ENCODE results near the gene CRY2.

Gene CRY2

DNA sequence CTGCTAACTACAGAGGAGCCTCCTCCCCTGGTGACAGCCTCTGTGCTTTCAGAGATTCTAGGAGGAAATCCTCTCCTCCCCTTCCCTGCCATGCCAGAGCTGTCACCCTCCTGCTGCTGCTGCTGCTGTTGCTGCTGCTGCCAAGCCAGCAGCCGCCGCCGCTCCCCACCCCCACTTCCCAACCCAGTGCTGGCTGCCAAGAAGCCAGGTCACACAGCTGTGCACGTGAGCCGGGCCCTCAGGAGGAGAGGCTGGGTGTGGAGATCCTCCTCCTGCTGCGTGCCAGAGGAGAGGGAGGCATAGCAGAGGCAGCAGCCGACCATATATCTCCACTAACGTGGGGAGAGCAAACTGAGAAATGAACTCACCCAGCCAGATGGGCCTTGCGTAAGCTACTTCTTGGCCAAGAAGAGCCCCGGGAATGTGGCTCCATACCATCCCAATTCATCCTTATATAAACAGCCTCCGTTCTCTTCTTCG, 12.4 kb downstream of the CRY2 start:
- Histone ChIP-seq H3K9me3 (no peaks in the 10 kb centered on the region), H3K27ac (no peak overlapping the region), H3K27me3 (no peaks in the 10 kb centered on the region), H3K4me3 (ENCODE audit: low read depth in 1 of 2, low read length in 1 of 2) (no peak overlapping the region), H3K4me1 (ENCODE audit: control insufficient read depth in 1 of 2, insufficient read depth in 1 of 2, low read depth in 1 of 2, low read length in 1 of 2) (peaks cover 0 to 2% of the 10 kb centered on the region in 2 experiments), H3K36me3 (peaks cover 90% of the 10 kb centered on the region)
- TF ChIP-seq, protein P1, sequence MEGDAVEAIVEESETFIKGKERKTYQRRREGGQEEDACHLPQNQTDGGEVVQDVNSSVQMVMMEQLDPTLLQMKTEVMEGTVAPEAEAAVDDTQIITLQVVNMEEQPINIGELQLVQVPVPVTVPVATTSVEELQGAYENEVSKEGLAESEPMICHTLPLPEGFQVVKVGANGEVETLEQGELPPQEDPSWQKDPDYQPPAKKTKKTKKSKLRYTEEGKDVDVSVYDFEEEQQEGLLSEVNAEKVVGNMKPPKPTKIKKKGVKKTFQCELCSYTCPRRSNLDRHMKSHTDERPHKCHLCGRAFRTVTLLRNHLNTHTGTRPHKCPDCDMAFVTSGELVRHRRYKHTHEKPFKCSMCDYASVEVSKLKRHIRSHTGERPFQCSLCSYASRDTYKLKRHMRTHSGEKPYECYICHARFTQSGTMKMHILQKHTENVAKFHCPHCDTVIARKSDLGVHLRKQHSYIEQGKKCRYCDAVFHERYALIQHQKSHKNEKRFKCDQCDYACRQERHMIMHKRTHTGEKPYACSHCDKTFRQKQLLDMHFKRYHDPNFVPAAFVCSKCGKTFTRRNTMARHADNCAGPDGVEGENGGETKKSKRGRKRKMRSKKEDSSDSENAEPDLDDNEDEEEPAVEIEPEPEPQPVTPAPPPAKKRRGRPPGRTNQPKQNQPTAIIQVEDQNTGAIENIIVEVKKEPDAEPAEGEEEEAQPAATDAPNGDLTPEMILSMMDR (IDR thresholded peaks at IDR 0.05), result no peak

DNA sequence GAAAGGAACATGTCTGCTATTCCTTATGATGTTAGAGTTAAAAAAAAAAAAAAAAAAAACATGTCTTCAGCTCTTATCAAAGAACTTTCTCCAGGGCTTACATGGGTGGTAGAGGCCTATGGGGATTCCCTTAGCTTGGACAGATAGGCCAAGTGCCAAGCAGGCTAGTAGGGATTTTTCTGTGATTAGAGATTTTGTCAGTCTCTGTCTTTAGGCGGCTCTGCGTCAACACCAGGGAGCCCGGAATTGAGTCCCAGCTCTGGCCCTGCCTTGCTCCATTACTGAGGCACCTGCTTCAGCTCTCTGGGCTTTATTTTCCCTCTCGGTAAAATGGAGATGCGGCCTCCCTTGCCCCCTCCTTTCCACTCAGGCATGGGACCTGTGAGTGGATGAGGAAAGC, 13.1 kb downstream of the CRY2 start:
- Histone ChIP-seq H3K36me3 (peaks cover 93% of the 10 kb centered on the region), H3K4me3 (ENCODE audit: low read depth in 1 of 2, low read length in 1 of 2) (no peak overlapping the region), H3K27me3 (no peaks in the 10 kb centered on the region), H3K4me1 (ENCODE audit: control insufficient read depth in 1 of 2, insufficient read depth in 1 of 2, low read depth in 1 of 2, low read length in 1 of 2) (peaks cover 0 to 2% of the 10 kb centered on the region in 2 experiments), H3K9me3 (no peaks in the 10 kb centered on the region), H3K27ac (no peak overlapping the region)
- TF ChIP-seq, protein P1 (IDR thresholded peaks at IDR 0.05), result no peak

DNA sequence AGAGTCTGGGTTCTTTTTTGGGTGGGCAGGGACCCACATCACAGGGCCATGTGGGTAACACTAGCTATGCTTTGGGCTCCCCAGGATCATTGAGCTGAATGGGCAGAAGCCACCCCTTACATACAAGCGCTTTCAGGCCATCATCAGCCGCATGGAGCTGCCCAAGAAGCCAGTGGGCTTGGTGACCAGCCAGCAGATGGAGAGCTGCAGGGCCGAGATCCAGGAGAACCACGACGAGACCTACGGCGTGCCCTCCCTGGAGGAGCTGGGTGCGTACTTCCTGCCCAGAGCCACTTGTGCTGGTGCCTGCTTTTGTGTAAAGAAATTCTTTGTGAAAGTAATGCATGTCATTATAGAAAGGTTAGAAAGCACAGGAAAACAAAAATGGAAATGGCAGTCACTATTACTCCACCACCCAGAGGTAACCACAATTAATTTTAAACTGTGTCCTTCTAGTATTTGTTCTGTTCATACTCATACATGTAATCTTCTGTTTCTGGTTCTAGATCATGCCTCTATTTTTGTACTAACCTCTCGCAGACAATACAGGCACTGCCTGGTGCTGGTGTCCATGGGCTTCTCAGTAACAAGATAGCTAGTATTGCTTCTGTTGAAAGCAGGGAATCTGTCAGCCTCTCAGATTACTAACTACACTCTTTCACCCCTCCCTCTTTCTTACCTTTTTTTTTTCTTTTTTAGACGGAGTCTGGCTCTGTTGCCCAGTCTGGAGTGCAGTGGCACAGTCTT, 13.7 kb downstream of the CRY2 start:
- Histone ChIP-seq H3K9me3 (no peaks in the 10 kb centered on the region), H3K4me3 (ENCODE audit: low read depth in 1 of 2, low read length in 1 of 2) (no peak overlapping the region), H3K36me3 (peaks cover 93% of the 10 kb centered on the region), H3K4me1 (ENCODE audit: control insufficient read depth in 1 of 2, insufficient read depth in 1 of 2, low read depth in 1 of 2, low read length in 1 of 2) (peaks cover 0 to 2% of the 10 kb centered on the region in 2 experiments), H3K27me3 (no peaks in the 10 kb centered on the region), H3K27ac (no peak overlapping the region)
- TF ChIP-seq, protein P1 (IDR thresholded peaks at IDR 0.05), result no peak

DNA sequence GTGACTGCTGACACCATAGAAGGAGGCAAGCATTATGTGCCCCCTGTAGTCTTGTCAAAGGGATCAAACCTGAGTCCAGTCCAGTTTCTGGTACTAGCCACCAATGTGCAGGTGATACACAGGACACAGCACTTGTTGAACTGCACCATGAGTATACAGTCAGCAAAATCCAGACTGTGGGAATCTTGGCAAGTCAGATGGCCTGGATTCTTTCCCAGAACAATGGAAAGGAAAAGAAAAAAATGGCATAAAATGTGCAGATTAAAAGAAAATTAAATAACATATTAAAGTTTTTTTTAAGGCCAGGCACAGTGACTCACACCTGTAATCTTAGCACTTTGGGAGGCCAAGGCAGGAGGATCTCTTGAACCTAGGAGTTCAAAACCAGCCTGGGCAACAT, 16.8 kb downstream of the CRY2 start:
- Histone ChIP-seq H3K4me1 (ENCODE audit: control insufficient read depth in 1 of 2, insufficient read depth in 1 of 2, low read depth in 1 of 2, low read length in 1 of 2) (no peaks in the 10 kb centered on the region), H3K36me3 (peaks cover 95% of the 10 kb centered on the region), H3K9me3 (no peaks in the 10 kb centered on the region), H3K4me3 (ENCODE audit: low read depth in 1 of 2, low read length in 1 of 2) (no peak overlapping the region), H3K27ac (no peak overlapping the region), H3K27me3 (no peaks in the 10 kb centered on the region)
- TF ChIP-seq, protein P1 (IDR thresholded peaks at IDR 0.05), result no peak

DNA sequence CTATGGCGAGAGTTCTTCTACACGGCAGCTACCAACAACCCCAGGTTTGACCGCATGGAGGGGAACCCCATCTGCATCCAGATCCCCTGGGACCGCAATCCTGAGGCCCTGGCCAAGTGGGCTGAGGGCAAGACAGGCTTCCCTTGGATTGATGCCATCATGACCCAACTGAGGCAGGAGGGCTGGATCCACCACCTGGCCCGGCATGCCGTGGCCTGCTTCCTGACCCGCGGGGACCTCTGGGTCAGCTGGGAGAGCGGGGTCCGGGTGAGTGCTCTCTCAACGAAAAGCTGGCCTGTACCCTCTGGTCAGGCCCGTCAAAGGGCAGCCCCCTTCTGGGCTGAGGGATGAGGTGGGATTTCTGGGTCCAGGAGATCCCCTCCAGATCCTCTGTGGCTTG, 22.3 kb downstream of the CRY2 start:
- Histone ChIP-seq H3K36me3 (peaks cover 96% of the 10 kb centered on the region), H3K27me3 (no peaks in the 10 kb centered on the region), H3K9me3 (no peaks in the 10 kb centered on the region)

More for the DNA sequence above, 22.3 kb downstream of the CRY2 start:
- no peak overlapping the region for H3K27ac ChIP-seq
- no peak overlapping the region for H3K4me3 ChIP-seq (ENCODE audit: low read depth in 1 of 2, low read length in 1 of 2)
- TF ChIP-seq, protein P1 (IDR thresholded peaks at IDR 0.05), result no peak
- H3K4me1 ChIP-seq (ENCODE audit: control insufficient read depth in 1 of 2, insufficient read depth in 1 of 2, low read depth in 1 of 2, low read length in 1 of 2), result no peaks in the 10 kb centered on the region

Measured in neutrophil (primary cell).